Stomach (tissue), 9 donors: ENCODE results near the gene NEK4. TPM values are rescaled to one million over a fixed set of nuclear protein-coding genes. Genes with fewer than 3 reads are reported as not detected.
A peak's percentile ranks its signal among the peaks of the same experiment; 100 is the strongest.

Experiments used
- DNase-seq, 2 donors: peaks; one replicate each; pipeline versions ENCODE4 v3.0.0 to v3.0.0-alpha.2; 2013 to 2019
- H3K27ac ChIP-seq, 5 donors: fragments of 200-600 bp in 4 of 5; sonication (generic) in 4 of 5; one replicate each; pipeline ENCODE4 v1.5.1; 2013 to 2019; ENCODE audit warnings: mild to moderate bottlenecking in 1 of 5, moderate library complexity in 1 of 5
- H3K27me3 ChIP-seq, 3 donors: fragments of 200-600 bp; sonication (generic); one replicate each; pipeline ENCODE4 v1.5.1; 2017 to 2019; ENCODE audit warnings: mixed run types in 1 of 3
- H3K36me3 ChIP-seq, 4 donors: fragments of 200-600 bp; sonication (generic); 1 replicate in 3 of 4; 2 replicates in 1 of 4; pipeline ENCODE4 v1.5.1; 2016 to 2019
- H3K4me1 ChIP-seq, 4 donors: fragments of 200-600 bp; sonication (generic); one replicate each; pipeline ENCODE4 v1.5.1; 2016 to 2019
- H3K4me3 ChIP-seq, 4 donors: fragments of 200-600 bp; sonication (generic) in 3 of 4; one replicate each; pipeline ENCODE4 v1.5.1; 2016 to 2019; ENCODE audit warnings: mild to moderate bottlenecking in 1 of 4
- H3K9me3 ChIP-seq, 4 donors: fragments of 200-600 bp; sonication (generic); one replicate each; pipeline ENCODE4 v1.5.1; 2016 to 2019
- CTCF ChIP-seq, 7 experiments: fragments of 450-650 bp in 4 of 7; fragments of 200-600 bp in 3 of 7; sonication (generic) in 3 of 7; IDR thresholded peaks; one replicate each; pipeline ENCODE4 v1.5.1; 2016 to 2019; ENCODE audit warnings: antibody characterized with exemption in 7 of 7, control low read depth in 2 of 7, mild to moderate bottlenecking in 1 of 7
- EP300 ChIP-seq: sonication (generic); formaldehyde crosslinking; IDR thresholded peaks from one replicate; pipeline ENCODE4 v1.6.1; 2017; ENCODE audit warnings: antibody characterized with exemption
- POLR2A ChIP-seq, 4 donors: fragments of 450-650 bp; IDR thresholded peaks; one replicate each; pipeline ENCODE4 v1.6.1; 2016; ENCODE audit warnings: antibody characterized with exemption in 4 of 4, control low read depth in 2 of 4, mild to moderate bottlenecking in 1 of 4, moderate library complexity in 1 of 4
- POLR2AphosphoS5 ChIP-seq, 3 donors: sonication (generic); formaldehyde crosslinking; IDR thresholded peaks; one replicate each; pipeline ENCODE4 v1.6.1; 2016; ENCODE audit warnings: antibody characterized with exemption in 3 of 3
- WGBS, 5 donors: extraction: QIAGEN DNeasy Blood & Tissue Kit in 3 of 5; methylation state at CpG; one replicate each; pipeline versions ENCODE4 v1.1.5 to v1.1.7; 2013 to 2018; 5-methylcytosine and 5-hydroxymethylcytosine counted together
- intact Hi-C: fragments of 100-400 bp; cut with DNase I; formaldehyde crosslinking; loops from one replicate; pipeline ENCODE4 v1.15.1; 2023; ENCODE audit warnings: low total_unique reads
- polyA plus RNA-seq, 3 donors: library from polyadenylated mRNA; stranded (reverse); fragments of 200-250 nt; gene quantifications; one replicate each; pipeline ENCODE4 v1.2.3, GENCODE V29; 2013
- total RNA-seq, 5 donors: library from RNA; depleted of rRNA; stranded (reverse); fragments of >200 nt; gene quantifications; one replicate each; pipeline versions ENCODE4 v1.1.0 to v1.2.3, GENCODE V29; 2014 to 2016
- donor health status: healthy with polysubstance abuse.
- donor health status: Bipolar disorder and iron deficiency.
- donor health status: healthy.

Gene NEK4
- total and polyA plus RNA-seq, 8 donors: 4.3 to 30.7 (median 12.6) TPM

GRCh38 chr3:52781741-52782140, 11.0 kb upstream of the NEK4 start:
- TF ChIP-seq EP300 (no peak), POLR2A (IDR thresholded peaks at IDR 0.05) (no peak), CTCF (IDR thresholded peaks at IDR 0.05) (no peak)
- intact Hi-C loops: no loop called here
- no peak overlapping the region for H3K4me3 ChIP-seq
- no peak for DNase-seq
- no peak overlapping the region for H3K27ac ChIP-seq
- WGBS, 5 donors: 35 to 57% (median 52%) methylated on average over 13 of the region's 13 CpGs
- H3K4me1 ChIP-seq: no peaks in the 10 kb centered on the region
- H3K9me3 ChIP-seq: no peaks in the 10 kb centered on the region
- H3K27me3 ChIP-seq: peaks cover 0 to 7% (median 0%) of the 10 kb centered on the region in 3 donors
- no peaks in the 10 kb centered on the region for H3K36me3 ChIP-seq

GRCh38 chr3:52779837-52780585, 9.3 kb upstream of the NEK4 start:
- H3K9me3 ChIP-seq: no peaks in the 10 kb centered on the region
- peak in 1 of 2 donors; percentile 18 for DNase-seq
- H3K4me1 ChIP-seq: peaks cover 0 to 9% (median 0%) of the 10 kb centered on the region in 4 donors
- no peak overlapping the region for H3K27ac ChIP-seq
- intact Hi-C loops: no loop called here
- H3K4me3 ChIP-seq: no peak overlapping the region
- TF ChIP-seq POLR2A (IDR thresholded peaks at IDR 0.05) (no peak), EP300 (no peak), POLR2AphosphoS5 (IDR thresholded peaks at IDR 0.05) (no peak), CTCF (IDR thresholded peaks at IDR 0.05) (no peak)
- no peaks in the 10 kb centered on the region for H3K36me3 ChIP-seq
- peaks cover 0 to 7% (median 0%) of the 10 kb centered on the region in 3 donors for H3K27me3 ChIP-seq
- 82 to 94% (median 85%) methylated on average over 8 of the region's 8 CpGs for WGBS, 5 donors

GRCh38 chr3:52779011-52779836, 8.5 kb upstream of the NEK4 start:
- peak; percentile 9 to 17 for DNase-seq
- H3K36me3 ChIP-seq: no peaks in the 10 kb centered on the region
- no peak overlapping the region for H3K27ac ChIP-seq
- peaks cover 0 to 10% (median 0%) of the 10 kb centered on the region in 4 donors for H3K4me1 ChIP-seq
- intact Hi-C loops: no loop called here
- TF ChIP-seq EP300: no peak
- TF ChIP-seq CTCF (IDR thresholded peaks at IDR 0.05): no peak
- TF ChIP-seq POLR2A (IDR thresholded peaks at IDR 0.05): no peak
- TF ChIP-seq POLR2AphosphoS5 (IDR thresholded peaks at IDR 0.05): no peak
- 78 to 82% (median 80%) methylated on average over 10 to 11 of the region's 11 CpGs for WGBS, 5 donors
- no peaks in the 10 kb centered on the region for H3K9me3 ChIP-seq
- H3K27me3 ChIP-seq: peaks cover 0 to 7% (median 0%) of the 10 kb centered on the region in 3 donors
- no peak overlapping the region for H3K4me3 ChIP-seq

- WGBS, 5 donors: 79 to 88% (median 84%) methylated on average over 14 to 17 of the region's 17 CpGs
- Histone ChIP-seq H3K36me3 (no peaks in the 10 kb centered on the region), H3K9me3 (no peaks in the 10 kb centered on the region), H3K4me3 (no peak overlapping the region), H3K27me3 (peaks cover 0 to 7% (median 0%) of the 10 kb centered on the region in 3 donors), H3K27ac (no peak overlapping the region), H3K4me1 (peaks cover 0 to 10% (median 0%) of the 10 kb centered on the region in 4 donors)
- intact Hi-C loops: no loop called here
- DNase-seq: peak in 1 of 2 donors; percentile 13
- no peak for TF ChIP-seq POLR2AphosphoS5 (IDR thresholded peaks at IDR 0.05)
- TF ChIP-seq POLR2A (IDR thresholded peaks at IDR 0.05): no peak
- no peak for TF ChIP-seq EP300
- no peak for TF ChIP-seq CTCF (IDR thresholded peaks at IDR 0.05)
Measured at GRCh38 chr3:52777959-52778805, 7.4 kb upstream of the NEK4 start.
